ENCODE measurements around the gene CLSTN1.
A peak's percentile ranks its signal among the peaks of the same experiment; 100 is the strongest.
"Not testable (repeated sequence)": the region's sequence is repeated elsewhere in the genome, so short reads cannot be mapped to it uniquely, and the experiment has no call there.

Gene CLSTN1

DNA sequence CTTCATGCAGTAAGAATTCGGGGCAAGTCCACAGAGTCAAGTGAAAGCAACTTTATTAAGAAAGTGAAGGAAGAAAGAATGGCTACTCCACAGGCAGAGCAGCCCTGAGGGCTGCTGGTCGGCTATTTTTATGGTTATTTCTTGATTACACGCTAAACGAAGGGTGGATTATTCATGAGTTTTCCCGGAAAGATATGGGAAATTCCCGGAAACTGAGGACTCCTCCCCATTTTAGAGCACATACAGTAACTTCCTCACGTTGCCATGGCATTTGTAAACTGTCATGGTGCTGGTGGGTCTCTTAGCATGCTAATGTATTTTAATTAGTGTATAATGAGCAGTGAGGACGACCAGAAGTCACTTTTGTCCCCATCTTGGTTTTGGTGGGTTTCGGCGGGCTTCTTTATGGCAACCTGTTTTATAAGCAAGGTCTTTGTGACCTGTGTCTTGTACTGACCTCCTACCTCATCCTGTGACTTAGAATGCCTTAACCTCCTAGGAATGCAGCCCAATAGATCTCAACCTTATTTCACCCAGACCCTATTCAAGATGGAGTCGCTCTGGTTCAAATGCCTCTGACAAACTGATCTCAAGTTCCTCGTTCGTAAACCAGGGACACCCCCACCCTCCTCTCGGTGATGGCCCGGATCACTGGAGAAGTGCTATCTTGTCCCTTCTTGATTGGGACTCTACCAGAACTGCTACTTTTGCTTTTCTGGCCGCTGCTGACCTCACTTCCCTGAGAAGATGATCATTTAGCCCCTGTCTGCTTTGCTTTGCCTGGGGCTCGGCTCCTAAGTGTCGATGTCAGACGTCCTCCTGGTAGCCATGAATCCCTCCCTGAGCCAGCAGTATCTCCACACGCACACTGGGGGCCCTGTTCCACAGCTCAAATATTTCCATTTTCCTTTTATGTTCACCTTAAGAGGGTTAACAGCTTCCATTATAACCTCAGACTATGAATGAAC lies 48.8 kb downstream of the CLSTN1 start:
- no peak overlapping the region for H3K9ac ChIP-seq (ENCODE audit: low read length)
- no peaks in the 10 kb centered on the region for H3K9me3 ChIP-seq (ENCODE audit: control insufficient read depth, low read length)
- H3K36me3 ChIP-seq (ENCODE audit: control insufficient read depth, insufficient read depth, low read length, severe bottlenecking) = no peaks in the 10 kb centered on the region
- no peaks in the 10 kb centered on the region for H3K27me3 ChIP-seq (replicated peaks; ENCODE audit: control insufficient read depth, insufficient read depth, low read length)
- no peak for DNase-seq (ENCODE audit: low read depth)
- peaks cover 3% of the 10 kb centered on the region for H3K4me1 ChIP-seq (ENCODE audit: control insufficient read depth, insufficient read depth, low read length)
- H3K4me3 ChIP-seq (ENCODE audit: low read length) = no peak overlapping the region

GRCh38 chr1:9770298-9770697 lies 53.5 kb downstream of the CLSTN1 start:
- Histone ChIP-seq H3K27me3 (replicated peaks; ENCODE audit: control insufficient read depth, insufficient read depth, low read length) (no peaks in the 10 kb centered on the region), H3K36me3 (ENCODE audit: control insufficient read depth, insufficient read depth, low read length, severe bottlenecking) (no peaks in the 10 kb centered on the region), H3K4me1 (ENCODE audit: control insufficient read depth, insufficient read depth, low read length) (peaks cover 6% of the 10 kb centered on the region), H3K9me3 (ENCODE audit: control insufficient read depth, low read length) (no peaks in the 10 kb centered on the region), H3K9ac (ENCODE audit: low read length) (no peak overlapping the region), H3K4me3 (ENCODE audit: low read length) (no peak overlapping the region)
- DNase-seq (ENCODE audit: low read depth) = no peak

DNA sequence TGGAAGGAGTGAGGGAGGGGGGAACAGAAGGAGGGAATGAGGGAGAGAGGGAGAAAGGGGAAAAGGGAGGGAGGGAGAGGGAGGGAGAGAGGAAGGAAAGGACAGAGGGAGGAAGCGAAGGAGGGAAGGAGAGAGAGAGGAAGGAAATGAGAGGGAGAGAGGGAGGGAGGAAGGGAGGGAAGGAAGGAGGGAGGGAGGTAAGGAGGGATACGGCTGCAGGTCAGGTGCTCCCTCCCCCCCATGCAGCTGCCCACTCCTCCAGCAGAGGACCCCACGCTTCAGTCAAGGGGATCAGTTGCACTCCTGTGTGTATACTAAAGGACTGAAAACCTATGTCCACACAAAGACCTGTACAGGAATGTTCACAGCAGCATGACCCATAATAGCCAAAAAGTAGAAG lies 54.8 kb downstream of the CLSTN1 start:
- H3K27me3 ChIP-seq (replicated peaks; ENCODE audit: control insufficient read depth, insufficient read depth, low read length) = no peaks in the 10 kb centered on the region
- no peaks in the 10 kb centered on the region for H3K9me3 ChIP-seq (ENCODE audit: control insufficient read depth, low read length)
- no peak overlapping the region for H3K4me3 ChIP-seq (ENCODE audit: low read length)
- no peak for DNase-seq (ENCODE audit: low read depth)
- no peaks in the 10 kb centered on the region for H3K36me3 ChIP-seq (ENCODE audit: control insufficient read depth, insufficient read depth, low read length, severe bottlenecking)
- H3K9ac ChIP-seq (ENCODE audit: low read length) = no peak overlapping the region
- peaks cover 12% of the 10 kb centered on the region for H3K4me1 ChIP-seq (ENCODE audit: control insufficient read depth, insufficient read depth, low read length)

DNA sequence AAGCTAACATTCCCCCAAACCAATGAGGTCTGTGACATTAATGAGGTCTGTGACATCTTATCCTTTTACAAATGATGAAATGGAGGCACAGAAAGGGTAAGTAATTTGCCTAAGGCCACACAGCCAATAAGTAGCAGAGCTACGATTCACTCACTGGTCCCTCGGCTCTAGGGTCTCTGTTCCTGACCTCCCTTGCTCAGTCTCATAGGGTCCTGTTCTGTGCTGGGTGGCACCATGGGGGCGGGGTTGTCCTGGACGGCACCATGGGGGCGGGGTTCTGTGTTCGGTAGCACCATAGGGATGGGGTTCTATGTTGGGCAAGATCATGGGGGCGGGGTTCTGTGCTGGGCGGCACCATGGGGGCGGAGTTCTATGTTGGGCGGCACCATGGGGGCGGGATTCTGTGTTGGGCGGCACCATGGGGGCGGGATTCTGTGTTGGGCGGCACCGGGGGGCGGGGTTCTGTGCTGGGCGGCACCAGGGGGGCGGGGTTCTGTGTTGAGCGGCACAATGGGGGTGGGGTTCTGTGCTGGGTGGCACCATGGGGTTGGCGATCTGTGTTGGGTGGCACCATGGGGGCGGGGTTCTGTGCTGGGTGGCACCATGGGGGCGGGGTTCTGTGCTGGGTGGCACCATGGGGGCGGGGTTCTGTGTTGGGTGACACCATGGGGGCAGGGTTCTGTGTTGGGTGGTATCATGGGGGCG lies 55.6 kb downstream of the CLSTN1 start:
- DNase-seq (ENCODE audit: low read depth) = no peak
- Histone ChIP-seq H3K4me1 (ENCODE audit: control insufficient read depth, insufficient read depth, low read length) (peaks cover 12% of the 10 kb centered on the region), H3K9me3 (ENCODE audit: control insufficient read depth, low read length) (no peaks in the 10 kb centered on the region), H3K4me3 (ENCODE audit: low read length) (no peak overlapping the region), H3K27me3 (replicated peaks; ENCODE audit: control insufficient read depth, insufficient read depth, low read length) (no peaks in the 10 kb centered on the region), H3K36me3 (ENCODE audit: control insufficient read depth, insufficient read depth, low read length, severe bottlenecking) (no peaks in the 10 kb centered on the region), H3K9ac (ENCODE audit: low read length) (no peak overlapping the region)

DNA sequence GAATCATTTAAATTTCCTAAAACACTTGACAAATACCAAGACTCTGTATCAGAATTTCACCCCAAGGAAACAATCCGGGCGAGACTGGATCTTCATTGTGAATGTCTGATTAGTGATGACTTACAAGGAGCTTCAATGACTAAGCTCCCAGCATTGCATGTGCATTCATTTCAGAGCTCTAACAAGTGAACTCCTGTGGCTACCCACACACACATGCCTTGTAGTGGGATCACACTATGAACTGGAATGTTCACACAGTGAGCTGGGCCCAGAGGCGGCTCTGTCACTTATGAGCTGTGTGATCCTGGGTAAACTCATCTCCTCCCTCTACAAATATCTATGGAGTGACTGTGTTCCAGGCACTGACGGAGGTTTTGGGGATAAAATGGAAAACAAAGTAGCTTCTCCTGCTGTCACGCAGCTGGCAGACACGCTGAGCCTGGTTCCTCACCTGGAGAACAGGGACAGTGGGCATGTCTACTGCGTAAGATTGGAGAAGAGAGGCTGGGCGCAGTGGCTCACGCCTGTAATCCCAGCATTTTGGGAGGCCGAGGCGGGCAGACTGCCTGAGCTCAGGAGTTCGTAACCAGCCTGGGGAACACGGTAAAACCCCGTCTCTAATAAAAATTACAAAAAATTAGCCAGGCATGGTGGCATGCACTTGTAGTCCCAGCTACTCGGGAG lies 56.9 kb downstream of the CLSTN1 start:
- H3K36me3 ChIP-seq (ENCODE audit: control insufficient read depth, insufficient read depth, low read length, severe bottlenecking) = no peaks in the 10 kb centered on the region
- H3K9ac ChIP-seq (ENCODE audit: low read length) = no peak overlapping the region
- H3K4me1 ChIP-seq (ENCODE audit: control insufficient read depth, insufficient read depth, low read length) = peaks cover 12% of the 10 kb centered on the region
- peak; percentile 92 for DNase-seq (ENCODE audit: low read depth)
- no peaks in the 10 kb centered on the region for H3K27me3 ChIP-seq (replicated peaks; ENCODE audit: control insufficient read depth, insufficient read depth, low read length)
- no peak overlapping the region for H3K4me3 ChIP-seq (ENCODE audit: low read length)
- H3K9me3 ChIP-seq (ENCODE audit: control insufficient read depth, low read length) = no peaks in the 10 kb centered on the region

DNA sequence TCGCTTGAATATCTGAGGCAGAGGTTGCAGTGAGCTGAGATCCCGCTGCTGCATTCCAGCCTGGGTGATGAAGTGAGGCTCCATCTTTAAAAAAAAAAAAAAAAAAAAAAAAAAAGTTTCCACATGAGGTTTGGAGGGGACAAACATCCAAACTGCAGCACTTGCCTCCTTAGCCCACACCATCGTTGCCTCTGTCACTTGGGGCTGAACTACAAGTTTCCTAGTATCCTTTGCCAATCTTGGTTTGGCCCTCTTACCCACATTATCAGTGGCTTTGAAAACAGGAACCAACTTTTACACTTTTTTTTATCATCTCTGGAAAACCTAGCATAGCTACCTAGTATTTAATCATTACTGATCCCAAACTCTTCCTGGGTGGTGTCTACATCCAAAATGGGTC lies 59.2 kb downstream of the CLSTN1 start:
- H3K36me3 ChIP-seq (ENCODE audit: control insufficient read depth, insufficient read depth, low read length, severe bottlenecking) = no peaks in the 10 kb centered on the region
- no peaks in the 10 kb centered on the region for H3K9me3 ChIP-seq (ENCODE audit: control insufficient read depth, low read length)
- H3K4me3 ChIP-seq (ENCODE audit: low read length) = no peak overlapping the region
- H3K4me1 ChIP-seq (ENCODE audit: control insufficient read depth, insufficient read depth, low read length) = peaks cover 19% of the 10 kb centered on the region
- no peak overlapping the region for H3K9ac ChIP-seq (ENCODE audit: low read length)
- H3K27me3 ChIP-seq (replicated peaks; ENCODE audit: control insufficient read depth, insufficient read depth, low read length) = no peaks in the 10 kb centered on the region
- DNase-seq (ENCODE audit: low read depth) = no peak

GRCh38 chr1:9763914-9764313 lies 59.9 kb downstream of the CLSTN1 start:
- DNase-seq (ENCODE audit: low read depth) = no peak
- Histone ChIP-seq H3K27me3 (replicated peaks; ENCODE audit: control insufficient read depth, insufficient read depth, low read length) (no peaks in the 10 kb centered on the region), H3K4me1 (ENCODE audit: control insufficient read depth, insufficient read depth, low read length) (peaks cover 23% of the 10 kb centered on the region), H3K9me3 (ENCODE audit: control insufficient read depth, low read length) (no peaks in the 10 kb centered on the region), H3K9ac (ENCODE audit: low read length) (no peak overlapping the region), H3K36me3 (ENCODE audit: control insufficient read depth, insufficient read depth, low read length, severe bottlenecking) (no peaks in the 10 kb centered on the region), H3K4me3 (ENCODE audit: low read length) (no peak overlapping the region)

- not testable (repeated sequence) for H3K9ac ChIP-seq (ENCODE audit: low read length); H3K4me3 ChIP-seq (ENCODE audit: low read length); H3K36me3 ChIP-seq (ENCODE audit: control insufficient read depth, insufficient read depth, low read length, severe bottlenecking); H3K9me3 ChIP-seq (ENCODE audit: control insufficient read depth, low read length); DNase-seq (ENCODE audit: low read depth); H3K27me3 ChIP-seq (replicated peaks; ENCODE audit: control insufficient read depth, insufficient read depth, low read length)
- peaks cover 26% of the 10 kb centered on the region for H3K4me1 ChIP-seq (ENCODE audit: control insufficient read depth, insufficient read depth, low read length)
Measured at GRCh38 chr1:9762446-9762845, 61.3 kb downstream of the CLSTN1 start.

- no peak for DNase-seq (ENCODE audit: low read depth)
- Histone ChIP-seq H3K4me1 (ENCODE audit: control insufficient read depth, insufficient read depth, low read length) (peaks cover 26% of the 10 kb centered on the region), H3K9me3 (ENCODE audit: control insufficient read depth, low read length) (no peaks in the 10 kb centered on the region), H3K36me3 (ENCODE audit: control insufficient read depth, insufficient read depth, low read length, severe bottlenecking) (no peaks in the 10 kb centered on the region), H3K9ac (ENCODE audit: low read length) (no peak overlapping the region), H3K27me3 (replicated peaks; ENCODE audit: control insufficient read depth, insufficient read depth, low read length) (no peaks in the 10 kb centered on the region), H3K4me3 (ENCODE audit: low read length) (no peak overlapping the region)
Measured at GRCh38 chr1:9761855-9762254, 61.9 kb downstream of the CLSTN1 start.

- peaks cover 22% of the 10 kb centered on the region for H3K4me1 ChIP-seq (ENCODE audit: control insufficient read depth, insufficient read depth, low read length)
- H3K36me3 ChIP-seq (ENCODE audit: control insufficient read depth, insufficient read depth, low read length, severe bottlenecking) = no peaks in the 10 kb centered on the region
- H3K4me3 ChIP-seq (ENCODE audit: low read length) = no peak overlapping the region
- H3K9me3 ChIP-seq (ENCODE audit: control insufficient read depth, low read length) = no peaks in the 10 kb centered on the region
- no peak overlapping the region for H3K9ac ChIP-seq (ENCODE audit: low read length)
- no peak for DNase-seq (ENCODE audit: low read depth)
- no peaks in the 10 kb centered on the region for H3K27me3 ChIP-seq (replicated peaks; ENCODE audit: control insufficient read depth, insufficient read depth, low read length)
Measured at GRCh38 chr1:9760824-9761223, 62.9 kb downstream of the CLSTN1 start.

GRCh38 chr1:9759939-9760338 lies 63.8 kb downstream of the CLSTN1 start:
- Histone ChIP-seq H3K9ac (ENCODE audit: low read length) (no peak overlapping the region), H3K9me3 (ENCODE audit: control insufficient read depth, low read length) (no peaks in the 10 kb centered on the region), H3K36me3 (ENCODE audit: control insufficient read depth, insufficient read depth, low read length, severe bottlenecking) (no peaks in the 10 kb centered on the region), H3K4me1 (ENCODE audit: control insufficient read depth, insufficient read depth, low read length) (peaks cover 19% of the 10 kb centered on the region), H3K27me3 (replicated peaks; ENCODE audit: control insufficient read depth, insufficient read depth, low read length) (no peaks in the 10 kb centered on the region), H3K4me3 (ENCODE audit: low read length) (no peak overlapping the region)
- DNase-seq (ENCODE audit: low read depth) = no peak

Data from adipocyte (in vitro differentiated cells).